Measurements from ENCODE around the gene CFHR2.

The CFHR2 gene

GRCh38 chr1:196997423-196997822 lies 53.9 kb downstream of the CFHR2 start:
- H3K27ac ChIP-seq (ENCODE audit: low read depth, low read length): no peak overlapping the region
- H3K9me3 ChIP-seq (ENCODE audit: control insufficient read depth, insufficient read depth, low read length): no peaks in the 10 kb centered on the region
- H4K20me1 ChIP-seq (ENCODE audit: control insufficient read depth, insufficient read depth, low read depth, low read length): no peaks in the 10 kb centered on the region
- H3K79me2 ChIP-seq (ENCODE audit: control insufficient read depth, low read length): no peaks in the 10 kb centered on the region
- no peak overlapping the region for H3K4me2 ChIP-seq (ENCODE audit: low read length)
- H3K4me3 ChIP-seq (ENCODE audit: low read length): no peak overlapping the region
- no peaks in the 10 kb centered on the region for H3K9me2 ChIP-seq (replicated peaks; ENCODE audit: control insufficient read depth, low read length)
- TF ChIP-seq CTCF (IDR thresholded peaks at IDR 0.05; ENCODE audit: low read depth, low read length, poor library complexity, severe bottlenecking): no peak
- no peak for TF ChIP-seq EZH2phosphoT487 (IDR thresholded peaks at IDR 0.05; ENCODE audit: borderline replicate concordance, low read length)
- no peaks in the 10 kb centered on the region for H3F3A ChIP-seq (ENCODE audit: control insufficient read depth, insufficient read depth)
- no peaks in the 10 kb centered on the region for H3K4me1 ChIP-seq (ENCODE audit: control insufficient read depth, low read length)
- H3K27me3 ChIP-seq (ENCODE audit: control insufficient read depth, low read length): no peaks in the 10 kb centered on the region
- no peaks in the 10 kb centered on the region for H3K36me3 ChIP-seq (ENCODE audit: control insufficient read depth, low read length)

DNA sequence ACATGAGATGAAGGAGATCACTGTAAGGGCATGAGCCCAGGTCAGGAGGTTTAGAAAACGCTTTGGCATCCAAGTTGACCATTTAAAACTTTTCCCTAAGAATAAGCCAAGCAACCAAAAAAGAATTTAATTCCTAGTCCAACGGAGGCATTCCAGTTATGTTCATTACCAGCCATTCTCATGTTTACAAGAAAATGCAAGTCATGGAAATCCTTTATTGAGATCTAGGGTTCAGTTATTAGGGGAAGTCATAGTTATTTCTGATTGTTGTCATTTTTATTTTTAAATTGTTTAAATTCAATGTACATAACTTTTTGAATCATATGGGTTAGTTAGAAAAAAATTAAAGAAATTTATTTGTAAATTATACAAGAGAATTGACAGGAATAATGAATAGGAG lies 58.3 kb downstream of the CFHR2 start:
- H3K4me1 ChIP-seq (ENCODE audit: control insufficient read depth, low read length): no peaks in the 10 kb centered on the region
- no peak overlapping the region for H3K4me3 ChIP-seq (ENCODE audit: low read length)
- H3K9me2 ChIP-seq (replicated peaks; ENCODE audit: control insufficient read depth, low read length): no peaks in the 10 kb centered on the region
- H3K27ac ChIP-seq (ENCODE audit: low read depth, low read length): no peak overlapping the region
- H3K79me2 ChIP-seq (ENCODE audit: control insufficient read depth, low read length): no peaks in the 10 kb centered on the region
- H3K4me2 ChIP-seq (ENCODE audit: low read length): no peak overlapping the region
- no peaks in the 10 kb centered on the region for H4K20me1 ChIP-seq (ENCODE audit: control insufficient read depth, insufficient read depth, low read depth, low read length)
- H3K36me3 ChIP-seq (ENCODE audit: control insufficient read depth, low read length): no peaks in the 10 kb centered on the region
- TF ChIP-seq EZH2phosphoT487 (IDR thresholded peaks at IDR 0.05; ENCODE audit: borderline replicate concordance, low read length) (no peak), CTCF (IDR thresholded peaks at IDR 0.05; ENCODE audit: low read depth, low read length, poor library complexity, severe bottlenecking) (no peak)
- no peaks in the 10 kb centered on the region for H3K27me3 ChIP-seq (ENCODE audit: control insufficient read depth, low read length)
- H3F3A ChIP-seq (ENCODE audit: control insufficient read depth, insufficient read depth): no peaks in the 10 kb centered on the region
- no peaks in the 10 kb centered on the region for H3K9me3 ChIP-seq (ENCODE audit: control insufficient read depth, insufficient read depth, low read length)

GRCh38 chr1:197003132-197003531 lies 59.6 kb downstream of the CFHR2 start:
- Histone ChIP-seq H3K36me3 (ENCODE audit: control insufficient read depth, low read length) (no peaks in the 10 kb centered on the region), H3K4me2 (ENCODE audit: low read length) (no peak overlapping the region), H3K4me1 (ENCODE audit: control insufficient read depth, low read length) (no peaks in the 10 kb centered on the region), H3K9me3 (ENCODE audit: control insufficient read depth, insufficient read depth, low read length) (no peaks in the 10 kb centered on the region), H3K9me2 (replicated peaks; ENCODE audit: control insufficient read depth, low read length) (no peaks in the 10 kb centered on the region), H3K79me2 (ENCODE audit: control insufficient read depth, low read length) (no peaks in the 10 kb centered on the region), H3F3A (ENCODE audit: control insufficient read depth, insufficient read depth) (no peaks in the 10 kb centered on the region), H3K4me3 (ENCODE audit: low read length) (no peak overlapping the region), H4K20me1 (ENCODE audit: control insufficient read depth, insufficient read depth, low read depth, low read length) (no peaks in the 10 kb centered on the region), H3K27me3 (ENCODE audit: control insufficient read depth, low read length) (no peaks in the 10 kb centered on the region), H3K27ac (ENCODE audit: low read depth, low read length) (no peak overlapping the region)
- TF ChIP-seq EZH2phosphoT487 (IDR thresholded peaks at IDR 0.05; ENCODE audit: borderline replicate concordance, low read length): no peak
- TF ChIP-seq CTCF (IDR thresholded peaks at IDR 0.05; ENCODE audit: low read depth, low read length, poor library complexity, severe bottlenecking): no peak

- H4K20me1 ChIP-seq (ENCODE audit: control insufficient read depth, insufficient read depth, low read depth, low read length): no peaks in the 10 kb centered on the region
- TF ChIP-seq CTCF (IDR thresholded peaks at IDR 0.05; ENCODE audit: low read depth, low read length, poor library complexity, severe bottlenecking) (no peak), EZH2phosphoT487 (IDR thresholded peaks at IDR 0.05; ENCODE audit: borderline replicate concordance, low read length) (no peak)
- H3K36me3 ChIP-seq (ENCODE audit: control insufficient read depth, low read length): no peaks in the 10 kb centered on the region
Observed at GRCh38 chr1:197008861-197009260, 65.3 kb downstream of the CFHR2 start.

More at GRCh38 chr1:197008861-197009260, 65.3 kb downstream of the CFHR2 start:
- Histone ChIP-seq H3K79me2 (ENCODE audit: control insufficient read depth, low read length) (no peaks in the 10 kb centered on the region), H3K9me3 (ENCODE audit: control insufficient read depth, insufficient read depth, low read length) (no peaks in the 10 kb centered on the region; the same call in 1 of the 2 replicates), H3K27me3 (ENCODE audit: control insufficient read depth, low read length) (no peaks in the 10 kb centered on the region), H3K4me1 (ENCODE audit: control insufficient read depth, low read length) (no peaks in the 10 kb centered on the region), H3K4me2 (ENCODE audit: low read length) (no peak overlapping the region), H3K9me2 (replicated peaks; ENCODE audit: control insufficient read depth, low read length) (no peaks in the 10 kb centered on the region), H3K27ac (ENCODE audit: low read depth, low read length) (no peak overlapping the region), H3F3A (ENCODE audit: control insufficient read depth, insufficient read depth) (no peaks in the 10 kb centered on the region), H3K4me3 (ENCODE audit: low read length) (no peak overlapping the region)
